22Rv1 (cell line): ENCODE results near the gene ERVFRD-1.

Experiments used
- CTCF ChIP-seq: fragments of 450-650 bp; IDR thresholded peaks from 2 replicates; pipeline ENCODE4 v1.5.1; 2017; ENCODE audit warnings: mild to moderate bottlenecking
- ZFX ChIP-seq: fragments of 450-650 bp; IDR thresholded peaks from 2 replicates; pipeline ENCODE4 v1.6.1; 2017; ENCODE audit warnings: antibody characterized with exemption, borderline replicate concordance

- TF ChIP-seq CTCF, result no peak
- TF ChIP-seq ZFX, result no peak
These were observed 10.3 kb upstream of the ERVFRD-1 start for GRCh38 chr6:11121851-11122250.
